Measurements from ENCODE around the gene MSRB2. TPM values are rescaled to one million over a fixed set of nuclear protein-coding genes. Genes with fewer than 3 reads are reported as not detected.
A peak's percentile ranks its signal among the peaks of the same experiment; 100 is the strongest.

The MSRB2 gene
- total and polyA plus RNA-seq, 2 experiments from 2014 or later = 9.5 to 34.6 TPM

DNA sequence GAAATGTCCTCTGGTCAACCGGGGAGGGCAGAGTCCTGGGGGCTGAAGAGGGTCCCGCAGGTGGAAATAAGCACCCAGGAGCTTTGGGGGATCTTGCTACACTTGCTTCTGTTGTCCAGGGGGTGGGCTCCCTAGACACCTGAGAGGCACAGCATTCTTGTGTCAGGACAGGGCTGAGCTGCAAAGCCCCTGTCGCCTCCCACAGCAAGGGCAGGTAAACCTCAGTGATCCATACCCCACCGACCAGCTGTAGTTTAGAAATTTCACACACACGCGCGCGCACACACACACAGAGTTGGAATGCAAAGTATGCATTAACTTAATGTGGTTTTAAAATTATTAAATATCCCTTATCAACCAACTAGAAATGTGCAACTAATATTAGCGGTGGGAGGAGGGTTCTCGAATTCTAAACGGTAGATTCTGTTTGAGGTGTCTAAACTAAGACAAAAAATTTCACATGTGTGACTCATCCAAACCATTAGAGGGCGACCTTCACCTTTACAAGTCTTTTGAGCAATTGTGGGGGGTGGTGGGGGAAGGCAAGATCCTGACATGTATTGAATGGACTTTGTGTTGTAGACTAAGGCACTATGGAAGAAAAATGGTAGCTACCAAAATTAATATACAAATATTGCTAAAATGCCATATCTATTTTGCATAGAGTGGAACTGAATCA lies 62.5 kb downstream of the MSRB2 start:
- Mint-ChIP-seq H3K4me3 (peak overlapping the region; percentile 46; the same call in 2 of the 3 replicates), H3K27ac (no peak overlapping the region), H3K4me1 (peaks cover 9% of the 10 kb centered on the region), H3K9me3 (no peaks in the 10 kb centered on the region), H3K36me3 (ENCODE audit: low read depth) (no peaks in the 10 kb centered on the region), H3K27me3 (ENCODE audit: insufficient read depth, low read depth, poor library complexity) (peaks cover 5% of the 10 kb centered on the region)
- Histone ChIP-seq H3F3A (replicated peaks; ENCODE audit: low read depth) (no peaks in the 10 kb centered on the region), H3K9me2 (ENCODE audit: insufficient read depth) (no peaks in the 10 kb centered on the region), H3K4me3 (peak overlapping the region; percentile 42), H4K20me1 (replicated peaks; ENCODE audit: insufficient read depth) (no peaks in the 10 kb centered on the region), H3K27me3 (ENCODE audit: insufficient read depth) (peaks cover 9% of the 10 kb centered on the region; the same call in 1 of the 2 replicates), H3K36me3 (ENCODE audit: insufficient read depth) (no peaks in the 10 kb centered on the region), H3K79me2 (replicated peaks; ENCODE audit: insufficient read depth) (no peaks in the 10 kb centered on the region), H3K27ac (ENCODE audit: low read depth) (no peak overlapping the region), H3K4me2 (peak overlapping the region; percentile 71), H3K4me1 (ENCODE audit: insufficient read depth) (no peaks in the 10 kb centered on the region), H2AFZ (no peak overlapping the region)
- peak; percentile 87 for DNase-seq (ENCODE audit: low spot score)
- TF ChIP-seq, protein P1, sequence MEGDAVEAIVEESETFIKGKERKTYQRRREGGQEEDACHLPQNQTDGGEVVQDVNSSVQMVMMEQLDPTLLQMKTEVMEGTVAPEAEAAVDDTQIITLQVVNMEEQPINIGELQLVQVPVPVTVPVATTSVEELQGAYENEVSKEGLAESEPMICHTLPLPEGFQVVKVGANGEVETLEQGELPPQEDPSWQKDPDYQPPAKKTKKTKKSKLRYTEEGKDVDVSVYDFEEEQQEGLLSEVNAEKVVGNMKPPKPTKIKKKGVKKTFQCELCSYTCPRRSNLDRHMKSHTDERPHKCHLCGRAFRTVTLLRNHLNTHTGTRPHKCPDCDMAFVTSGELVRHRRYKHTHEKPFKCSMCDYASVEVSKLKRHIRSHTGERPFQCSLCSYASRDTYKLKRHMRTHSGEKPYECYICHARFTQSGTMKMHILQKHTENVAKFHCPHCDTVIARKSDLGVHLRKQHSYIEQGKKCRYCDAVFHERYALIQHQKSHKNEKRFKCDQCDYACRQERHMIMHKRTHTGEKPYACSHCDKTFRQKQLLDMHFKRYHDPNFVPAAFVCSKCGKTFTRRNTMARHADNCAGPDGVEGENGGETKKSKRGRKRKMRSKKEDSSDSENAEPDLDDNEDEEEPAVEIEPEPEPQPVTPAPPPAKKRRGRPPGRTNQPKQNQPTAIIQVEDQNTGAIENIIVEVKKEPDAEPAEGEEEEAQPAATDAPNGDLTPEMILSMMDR (conservative IDR thresholded peaks at IDR 0.05; ENCODE audit: low read depth in 2 of 2) = peak in 1 of 2 experiments; percentile 78; a peak in 3 of 4 replicates
- TF ChIP-seq STAT1 (IDR thresholded peaks at IDR 0.05; ENCODE audit: unreplicated experiment) = no peak
- peak; percentile 51 for TF ChIP-seq CREB1 (CRISPR knock-in tag; IDR thresholded peaks at IDR 0.05; ENCODE audit: low read depth)
- TF ChIP-seq, protein P2, sequence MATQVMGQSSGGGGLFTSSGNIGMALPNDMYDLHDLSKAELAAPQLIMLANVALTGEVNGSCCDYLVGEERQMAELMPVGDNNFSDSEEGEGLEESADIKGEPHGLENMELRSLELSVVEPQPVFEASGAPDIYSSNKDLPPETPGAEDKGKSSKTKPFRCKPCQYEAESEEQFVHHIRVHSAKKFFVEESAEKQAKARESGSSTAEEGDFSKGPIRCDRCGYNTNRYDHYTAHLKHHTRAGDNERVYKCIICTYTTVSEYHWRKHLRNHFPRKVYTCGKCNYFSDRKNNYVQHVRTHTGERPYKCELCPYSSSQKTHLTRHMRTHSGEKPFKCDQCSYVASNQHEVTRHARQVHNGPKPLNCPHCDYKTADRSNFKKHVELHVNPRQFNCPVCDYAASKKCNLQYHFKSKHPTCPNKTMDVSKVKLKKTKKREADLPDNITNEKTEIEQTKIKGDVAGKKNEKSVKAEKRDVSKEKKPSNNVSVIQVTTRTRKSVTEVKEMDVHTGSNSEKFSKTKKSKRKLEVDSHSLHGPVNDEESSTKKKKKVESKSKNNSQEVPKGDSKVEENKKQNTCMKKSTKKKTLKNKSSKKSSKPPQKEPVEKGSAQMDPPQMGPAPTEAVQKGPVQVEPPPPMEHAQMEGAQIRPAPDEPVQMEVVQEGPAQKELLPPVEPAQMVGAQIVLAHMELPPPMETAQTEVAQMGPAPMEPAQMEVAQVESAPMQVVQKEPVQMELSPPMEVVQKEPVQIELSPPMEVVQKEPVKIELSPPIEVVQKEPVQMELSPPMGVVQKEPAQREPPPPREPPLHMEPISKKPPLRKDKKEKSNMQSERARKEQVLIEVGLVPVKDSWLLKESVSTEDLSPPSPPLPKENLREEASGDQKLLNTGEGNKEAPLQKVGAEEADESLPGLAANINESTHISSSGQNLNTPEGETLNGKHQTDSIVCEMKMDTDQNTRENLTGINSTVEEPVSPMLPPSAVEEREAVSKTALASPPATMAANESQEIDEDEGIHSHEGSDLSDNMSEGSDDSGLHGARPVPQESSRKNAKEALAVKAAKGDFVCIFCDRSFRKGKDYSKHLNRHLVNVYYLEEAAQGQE (IDR thresholded peaks at IDR 0.05; ENCODE audit: unreplicated experiment) = no peak
- TF ChIP-seq EZH2 (IDR thresholded peaks at IDR 0.05; ENCODE audit: low read depth, unreplicated experiment) = no peak
- TF ChIP-seq, protein P3, sequence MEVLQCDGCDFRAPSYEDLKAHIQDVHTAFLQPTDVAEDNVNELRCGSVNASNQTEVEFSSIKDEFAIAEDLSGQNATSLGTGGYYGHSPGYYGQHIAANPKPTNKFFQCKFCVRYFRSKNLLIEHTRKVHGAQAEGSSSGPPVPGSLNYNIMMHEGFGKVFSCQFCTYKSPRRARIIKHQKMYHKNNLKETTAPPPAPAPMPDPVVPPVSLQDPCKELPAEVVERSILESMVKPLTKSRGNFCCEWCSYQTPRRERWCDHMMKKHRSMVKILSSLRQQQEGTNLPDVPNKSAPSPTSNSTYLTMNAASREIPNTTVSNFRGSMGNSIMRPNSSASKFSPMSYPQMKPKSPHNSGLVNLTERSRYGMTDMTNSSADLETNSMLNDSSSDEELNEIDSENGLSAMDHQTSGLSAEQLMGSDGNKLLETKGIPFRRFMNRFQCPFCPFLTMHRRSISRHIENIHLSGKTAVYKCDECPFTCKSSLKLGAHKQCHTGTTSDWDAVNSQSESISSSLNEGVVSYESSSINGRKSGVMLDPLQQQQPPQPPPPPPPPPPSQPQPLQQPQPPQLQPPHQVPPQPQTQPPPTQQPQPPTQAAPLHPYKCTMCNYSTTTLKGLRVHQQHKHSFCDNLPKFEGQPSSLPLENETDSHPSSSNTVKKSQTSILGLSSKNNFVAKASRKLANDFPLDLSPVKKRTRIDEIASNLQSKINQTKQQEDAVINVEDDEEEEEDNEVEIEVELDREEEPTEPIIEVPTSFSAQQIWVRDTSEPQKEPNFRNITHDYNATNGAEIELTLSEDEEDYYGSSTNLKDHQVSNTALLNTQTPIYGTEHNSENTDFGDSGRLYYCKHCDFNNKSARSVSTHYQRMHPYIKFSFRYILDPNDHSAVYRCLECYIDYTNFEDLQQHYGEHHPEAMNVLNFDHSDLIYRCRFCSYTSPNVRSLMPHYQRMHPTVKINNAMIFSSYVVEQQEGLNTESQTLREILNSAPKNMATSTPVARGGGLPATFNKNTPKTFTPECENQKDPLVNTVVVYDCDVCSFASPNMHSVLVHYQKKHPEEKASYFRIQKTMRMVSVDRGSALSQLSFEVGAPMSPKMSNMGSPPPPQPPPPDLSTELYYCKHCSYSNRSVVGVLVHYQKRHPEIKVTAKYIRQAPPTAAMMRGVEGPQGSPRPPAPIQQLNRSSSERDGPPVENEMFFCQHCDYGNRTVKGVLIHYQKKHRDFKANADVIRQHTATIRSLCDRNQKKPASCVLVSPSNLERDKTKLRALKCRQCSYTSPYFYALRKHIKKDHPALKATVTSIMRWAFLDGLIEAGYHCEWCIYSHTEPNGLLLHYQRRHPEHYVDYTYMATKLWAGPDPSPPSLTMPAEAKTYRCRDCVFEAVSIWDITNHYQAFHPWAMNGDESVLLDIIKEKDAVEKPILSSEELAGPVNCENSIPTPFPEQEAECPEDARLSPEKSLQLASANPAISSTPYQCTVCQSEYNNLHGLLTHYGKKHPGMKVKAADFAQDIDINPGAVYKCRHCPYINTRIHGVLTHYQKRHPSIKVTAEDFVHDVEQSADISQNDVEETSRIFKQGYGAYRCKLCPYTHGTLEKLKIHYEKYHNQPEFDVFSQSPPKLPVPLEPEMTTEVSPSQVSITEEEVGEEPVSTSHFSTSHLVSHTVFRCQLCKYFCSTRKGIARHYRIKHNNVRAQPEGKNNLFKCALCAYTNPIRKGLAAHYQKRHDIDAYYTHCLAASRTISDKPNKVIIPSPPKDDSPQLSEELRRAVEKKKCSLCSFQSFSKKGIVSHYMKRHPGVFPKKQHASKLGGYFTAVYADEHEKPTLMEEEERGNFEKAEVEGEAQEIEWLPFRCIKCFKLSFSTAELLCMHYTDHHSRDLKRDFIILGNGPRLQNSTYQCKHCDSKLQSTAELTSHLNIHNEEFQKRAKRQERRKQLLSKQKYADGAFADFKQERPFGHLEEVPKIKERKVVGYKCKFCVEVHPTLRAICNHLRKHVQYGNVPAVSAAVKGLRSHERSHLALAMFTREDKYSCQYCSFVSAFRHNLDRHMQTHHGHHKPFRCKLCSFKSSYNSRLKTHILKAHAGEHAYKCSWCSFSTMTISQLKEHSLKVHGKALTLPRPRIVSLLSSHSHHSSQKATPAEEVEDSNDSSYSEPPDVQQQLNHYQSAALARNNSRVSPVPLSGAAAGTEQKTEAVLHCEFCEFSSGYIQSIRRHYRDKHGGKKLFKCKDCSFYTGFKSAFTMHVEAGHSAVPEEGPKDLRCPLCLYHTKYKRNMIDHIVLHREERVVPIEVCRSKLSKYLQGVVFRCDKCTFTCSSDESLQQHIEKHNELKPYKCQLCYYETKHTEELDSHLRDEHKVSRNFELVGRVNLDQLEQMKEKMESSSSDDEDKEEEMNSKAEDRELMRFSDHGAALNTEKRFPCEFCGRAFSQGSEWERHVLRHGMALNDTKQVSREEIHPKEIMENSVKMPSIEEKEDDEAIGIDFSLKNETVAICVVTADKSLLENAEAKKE (CRISPR knock-in tag; IDR thresholded peaks at IDR 0.05) = no peak
- no peak for TF ChIP-seq POLR2AphosphoS5 (IDR thresholded peaks at IDR 0.05; ENCODE audit: low read depth)
- ATAC-seq = peak; percentile 84
